IMR-90 (cell line): ENCODE results near the gene DISC1.

Source experiments
- CTCF ChIP-seq: conservative IDR thresholded peaks from 2 replicates; pipeline ENCODE4 v1.5.1; 2012; ENCODE audit warnings: mild to moderate bottlenecking, low read depth, low read length, improper control_type of control experiment
- ELK1 ChIP-seq: fragments of 150-350 bp; IDR thresholded peaks from 2 replicates; pipeline ENCODE4 v1.6.1; 2016; ENCODE audit warnings: low read depth, mild to moderate bottlenecking, low read length, moderate library complexity, borderline replicate concordance
- FOS ChIP-seq: fragments of 150-350 bp; IDR thresholded peaks from 2 replicates; pipeline ENCODE4 v1.6.1; 2016; ENCODE audit warnings: low read depth, low read length
- MAFK ChIP-seq: IDR thresholded peaks from 2 replicates; pipeline ENCODE4 v1.6.1; 2012; ENCODE audit warnings: low read depth, low read length, improper control_type of control experiment
- MAZ ChIP-seq: IDR thresholded peaks from 2 replicates; pipeline ENCODE4 v1.6.1; 2012; ENCODE audit warnings: low read depth, mild to moderate bottlenecking, low read length, improper control_type of control experiment, moderate library complexity, borderline replicate concordance
- POLR2A ChIP-seq: IDR thresholded peaks from 2 replicates; pipeline ENCODE4 v1.6.1; 2012; ENCODE audit warnings: mild to moderate bottlenecking, low read depth, low read length
- RAD21 ChIP-seq: IDR thresholded peaks from 2 replicates; pipeline ENCODE4 v1.6.1; 2012; ENCODE audit warnings: low read length, improper control_type of control experiment
- RCOR1 ChIP-seq: IDR thresholded peaks from 2 replicates; pipeline ENCODE4 v1.6.1; 2012; ENCODE audit warnings: mild to moderate bottlenecking, low read length, improper control_type of control experiment; ENCODE audit not compliant: insufficient replicate concordance
- SMC3 ChIP-seq: fragments of 150-350 bp; IDR thresholded peaks from 2 replicates; pipeline ENCODE4 v1.6.1; 2016; ENCODE audit warnings: low read depth, mild to moderate bottlenecking, antibody characterized with exemption, low read length, moderate library complexity
- USF2 ChIP-seq: fragments of 150-350 bp; IDR thresholded peaks from 2 replicates; pipeline ENCODE4 v1.6.1; 2017; ENCODE audit warnings: mild to moderate bottlenecking, antibody characterized with exemption, low read length, low read depth

GRCh38 chr1:231808116-231808515 is 181.5 kb downstream of the DISC1 start:
- no peak for TF ChIP-seq POLR2A
- no peak for TF ChIP-seq CTCF
- no peak for TF ChIP-seq RCOR1
- TF ChIP-seq RAD21 = no peak
- TF ChIP-seq FOS = no peak
- no peak for TF ChIP-seq ELK1
- TF ChIP-seq USF2 = no peak
- no peak for TF ChIP-seq MAZ
- no peak for TF ChIP-seq MAFK
- no peak for TF ChIP-seq SMC3
